ENCODE data around the gene CBX4. TPM values are rescaled to one million over a fixed set of nuclear protein-coding genes. Genes with fewer than 3 reads are reported as not detected.
A peak's percentile ranks its signal among the peaks of the same experiment; 100 is the strongest.

Gene CBX4
- total RNA-seq, 1 donor from 2014 or later = 20.2 TPM

GRCh38 chr17:79811868-79812352 is 27.3 kb downstream of the CBX4 start:
- Histone ChIP-seq H3K4me1 (peaks cover 40% of the 10 kb centered on the region), H3K27me3 (peaks cover 83% of the 10 kb centered on the region)

GRCh38 chr17:79811011-79811867 is 28.0 kb downstream of the CBX4 start:
- H3K27ac ChIP-seq = no peak overlapping the region
- H3K9me3 ChIP-seq = no peaks in the 10 kb centered on the region
- peaks cover 86% of the 10 kb centered on the region for H3K27me3 ChIP-seq
- DNase-seq (no peak), ATAC-seq (peak; percentile 36)
- intact Hi-C loops (cut with DNase I) = no loop called here
- no peak overlapping the region for H3K4me3 ChIP-seq
- no peaks in the 10 kb centered on the region for H3K36me3 ChIP-seq
- TF ChIP-seq CTCF (IDR thresholded peaks at IDR 0.05) = peak; percentile 50
- H3K4me1 ChIP-seq = peaks cover 40% of the 10 kb centered on the region

More at GRCh38 chr17:79811868-79812352, 27.3 kb downstream of the CBX4 start:
- Histone ChIP-seq H3K27ac (no peak overlapping the region), H3K36me3 (no peaks in the 10 kb centered on the region), H3K4me3 (no peak overlapping the region), H3K9me3 (no peaks in the 10 kb centered on the region)
- DNase-seq (no peak), ATAC-seq (no peak)
- no peak for TF ChIP-seq CTCF (IDR thresholded peaks at IDR 0.05)
- intact Hi-C loops (cut with DNase I) = no loop called here

- peaks cover 86% of the 10 kb centered on the region for H3K27me3 ChIP-seq
- peak; percentile 64 for ATAC-seq
- no peaks in the 10 kb centered on the region for H3K9me3 ChIP-seq
- no peak for DNase-seq
- H3K4me3 ChIP-seq = no peak overlapping the region
- intact Hi-C loops (cut with DNase I) = no loop called here
- no peak for TF ChIP-seq CTCF (IDR thresholded peaks at IDR 0.05)
- peaks cover 40% of the 10 kb centered on the region for H3K4me1 ChIP-seq
- no peaks in the 10 kb centered on the region for H3K36me3 ChIP-seq
- no peak overlapping the region for H3K27ac ChIP-seq
Measured at GRCh38 chr17:79810130-79811010, 28.9 kb downstream of the CBX4 start.

- Histone ChIP-seq H3K36me3 (no peaks in the 10 kb centered on the region), H3K9me3 (no peaks in the 10 kb centered on the region), H3K4me1 (peaks cover 34% of the 10 kb centered on the region), H3K27ac (no peak overlapping the region), H3K4me3 (no peak overlapping the region), H3K27me3 (peaks cover 86% of the 10 kb centered on the region)
- intact Hi-C loops (cut with DNase I) = loop anchor here (5.0 kb wide), 1 partner anchor 33 kb away; no protein-coding TSS in a partner anchor
- DNase-seq (no peak), ATAC-seq (no peak)
- TF ChIP-seq CTCF (IDR thresholded peaks at IDR 0.05) = no peak
Measured at GRCh38 chr17:79809530-79810129, 29.6 kb downstream of the CBX4 start.

- no peaks in the 10 kb centered on the region for H3K9me3 ChIP-seq
- TF ChIP-seq CTCF (IDR thresholded peaks at IDR 0.05) = peak; percentile 32
- H3K4me3 ChIP-seq = no peak overlapping the region
- H3K36me3 ChIP-seq = no peaks in the 10 kb centered on the region
- peaks cover 31% of the 10 kb centered on the region for H3K4me1 ChIP-seq
- intact Hi-C loops (cut with DNase I) = loop anchor here (5.0 kb wide), 1 partner anchor 33 kb away; no protein-coding TSS in a partner anchor
- no peak overlapping the region for H3K27ac ChIP-seq
- H3K27me3 ChIP-seq = peaks cover 86% of the 10 kb centered on the region
- DNase-seq (no peak), ATAC-seq (peak; percentile 75)
Measured at GRCh38 chr17:79808763-79809529, 30.3 kb downstream of the CBX4 start.
